ENCODE results near the gene MAP3K5. TPM values are rescaled to one million over a fixed set of nuclear protein-coding genes. Genes with fewer than 3 reads are reported as not detected.

The MAP3K5 gene
- polyA plus RNA-seq, 3 donors, result 9.6 to 12.0 (median 11.1) TPM

- WGBS (ENCODE audit: insufficient coverage), result 3% methylated on average over 42 of the region's 42 CpGs
- Histone ChIP-seq H3K4me2 (replicated peaks; ENCODE audit: extremely low read depth, low read length, poor library complexity, severe bottlenecking) (peak overlapping the region; percentile 82), H2AFZ (ENCODE audit: insufficient read depth, low read depth, low read length, poor library complexity, severe bottlenecking) (peak overlapping the region; percentile 80), H3K27me3 (ENCODE audit: control insufficient read depth in 2 of 2, insufficient read depth in 2 of 2, low read length in 2 of 2) (peaks cover 23 to 37% of the 10 kb centered on the region in 2 donors), H3K36me3 (replicated peaks in 1 of 2; ENCODE audit: control insufficient read depth in 1 of 2, insufficient read depth in 2 of 2, low read length in 2 of 2) (peaks cover 0 to 2% of the 10 kb centered on the region in 2 donors), H3K79me2 (ENCODE audit: insufficient read depth, low read length) (no peaks in the 10 kb centered on the region), H3K9ac (ENCODE audit: insufficient read depth, low read length, poor library complexity, severe bottlenecking) (peak overlapping the region; percentile 57), H3K4me1 (ENCODE audit: control insufficient read depth in 1 of 2, insufficient read depth in 2 of 2, low read length in 2 of 2) (peaks cover 15 to 16% of the 10 kb centered on the region in 2 donors), H3K27ac (ENCODE audit: low read depth in 1 of 2, low read length in 2 of 2) (no peak overlapping the region), H3K4me3 (replicated peaks in 1 of 3; ENCODE audit: low read depth in 2 of 3, low read length in 3 of 3) (peak overlapping the region; percentile 15 to 75 (median 23)), H3K9me3 (replicated peaks in 1 of 2; ENCODE audit: control insufficient read depth in 1 of 2, insufficient read depth in 1 of 2, low read length in 2 of 2) (no peaks in the 10 kb centered on the region), H4K20me1 (ENCODE audit: insufficient read depth, low read length) (no peaks in the 10 kb centered on the region)
- Mint-ChIP-seq H3K4me1 (peaks cover 13% of the 10 kb centered on the region), H3K9me3 (peaks cover 0 to 8% (median 0%) of the 10 kb centered on the region in 7 donors), H3K27ac (peak overlapping the region in 1 of 7 donors; percentile 68), H3K36me3 (peaks cover 4 to 10% of the 10 kb centered on the region in 2 donors), H3K27me3 (ENCODE audit: low read depth in 3 of 3) (peaks cover 34 to 44% (median 36%) of the 10 kb centered on the region in 3 donors), H3K4me3 (peak overlapping the region; percentile 74 to 87)
- intact Hi-C loops (cut with micrococcal nuclease), result no loop called here
- TF ChIP-seq CTCF (IDR thresholded peaks at IDR 0.05), result no peak
- DNase-seq, result no peak
Measured at GRCh38 chr6:136549300-136550044, 242.8 kb downstream of the MAP3K5 start.

GRCh38 chr6:136548582-136549299 is 243.5 kb downstream of the MAP3K5 start:
- peaks cover 15 to 16% of the 10 kb centered on the region in 2 donors for H3K4me1 ChIP-seq (ENCODE audit: control insufficient read depth in 1 of 2, insufficient read depth in 2 of 2, low read length in 2 of 2)
- H3K9me3 Mint-ChIP-seq, result peaks cover 0 to 8% (median 0%) of the 10 kb centered on the region in 7 donors
- peak overlapping the region; percentile 74 to 87 for H3K4me3 Mint-ChIP-seq
- no peaks in the 10 kb centered on the region for H3K79me2 ChIP-seq (ENCODE audit: insufficient read depth, low read length)
- peaks cover 23 to 37% of the 10 kb centered on the region in 2 donors for H3K27me3 ChIP-seq (ENCODE audit: control insufficient read depth in 2 of 2, insufficient read depth in 2 of 2, low read length in 2 of 2)
- no peak overlapping the region for H3K9ac ChIP-seq (ENCODE audit: insufficient read depth, low read length, poor library complexity, severe bottlenecking)
- H4K20me1 ChIP-seq (ENCODE audit: insufficient read depth, low read length), result no peaks in the 10 kb centered on the region
- 79% methylated on average over 6 of the region's 14 CpGs for WGBS (ENCODE audit: insufficient coverage)
- TF ChIP-seq CTCF (IDR thresholded peaks at IDR 0.05), result no peak
- H2AFZ ChIP-seq (ENCODE audit: insufficient read depth, low read depth, low read length, poor library complexity, severe bottlenecking), result no peak overlapping the region
- DNase-seq, result no peak
- H3K36me3 ChIP-seq (replicated peaks in 1 of 2; ENCODE audit: control insufficient read depth in 1 of 2, insufficient read depth in 2 of 2, low read length in 2 of 2), result no peaks in the 10 kb centered on the region
- peaks cover 13% of the 10 kb centered on the region for H3K4me1 Mint-ChIP-seq
- H3K27ac Mint-ChIP-seq, result no peak overlapping the region
- no peak overlapping the region for H3K4me2 ChIP-seq (replicated peaks; ENCODE audit: extremely low read depth, low read length, poor library complexity, severe bottlenecking)
- intact Hi-C loops (cut with micrococcal nuclease), result no loop called here
- no peak overlapping the region for H3K4me3 ChIP-seq (replicated peaks in 1 of 3; ENCODE audit: low read depth in 2 of 3, low read length in 3 of 3)
- no peaks in the 10 kb centered on the region for H3K9me3 ChIP-seq (replicated peaks in 1 of 2; ENCODE audit: control insufficient read depth in 1 of 2, insufficient read depth in 1 of 2, low read length in 2 of 2)
- no peak overlapping the region for H3K27ac ChIP-seq (ENCODE audit: low read depth in 1 of 2, low read length in 2 of 2)
- H3K27me3 Mint-ChIP-seq (ENCODE audit: low read depth in 3 of 3), result peaks cover 36 to 44% (median 36%) of the 10 kb centered on the region in 3 donors
- peaks cover 0 to 10% of the 10 kb centered on the region in 2 donors for H3K36me3 Mint-ChIP-seq

Data from CD14-positive monocyte (primary cell).